Heart right ventricle (tissue), 16 donors: ENCODE results near the gene NKX1-2. TPM values are rescaled to one million over a fixed set of nuclear protein-coding genes. Genes with fewer than 3 reads are reported as not detected.
A peak's percentile ranks its signal among the peaks of the same experiment; 100 is the strongest.

Experiments used
- ATAC-seq, 8 donors: fragments of 200-7000 bp; cut with Tn5 transposase; one replicate each; pipeline ENCODE4 v1.9.1; 2020; ENCODE audit warnings: mild to moderate bottlenecking in 8 of 8, moderate library complexity in 8 of 8, moderate number of reproducible peaks in 1 of 8
- DNase-seq, 2 donors: peaks; one replicate each; pipeline ENCODE4 v3.0.0-alpha.2; 2020
- H3K27ac ChIP-seq, 10 donors: fragments of 200-600 bp; sonication (generic) in 2 of 10; one replicate each; pipeline versions ENCODE4 v1.5.0 to v1.8.0; 2020 to 2022; ENCODE audit warnings: mild to moderate bottlenecking in 3 of 10
- H3K27me3 ChIP-seq, 7 donors: fragments of 200-600 bp; one replicate each; pipeline ENCODE4 v1.8.0; 2021 to 2022; ENCODE audit warnings: mild to moderate bottlenecking in 2 of 7
- H3K36me3 ChIP-seq, 9 donors: fragments of 200-600 bp; sonication (generic) in 1 of 9; one replicate each; pipeline versions ENCODE4 v1.5.0 to v1.8.0; 2020 to 2022; ENCODE audit warnings: mild to moderate bottlenecking in 2 of 9
- H3K4me1 ChIP-seq, 9 donors: fragments of 200-600 bp; sonication (generic) in 1 of 9; one replicate each; pipeline versions ENCODE4 v1.5.0 to v1.8.0; 2020 to 2022; ENCODE audit warnings: mild to moderate bottlenecking in 4 of 9
- H3K4me3 ChIP-seq, 10 donors: fragments of 200-600 bp; sonication (generic) in 2 of 10; one replicate each; pipeline versions ENCODE4 v1.5.0 to v1.8.0; 2020 to 2022; ENCODE audit warnings: mild to moderate bottlenecking in 7 of 10, moderate library complexity in 2 of 10
- H3K9me3 ChIP-seq, 11 donors: fragments of 200-600 bp in 10 of 11; sonication (generic) in 2 of 11; one replicate each; pipeline versions ENCODE4 v1.5.0 to v1.8.0; 2013 to 2022; ENCODE audit warnings: mild to moderate bottlenecking in 2 of 11, control low read depth in 1 of 11, moderate library complexity in 1 of 11
- CTCF ChIP-seq, 9 donors: fragments of 200-600 bp; sonication (generic) in 2 of 9; IDR thresholded peaks; one replicate each; pipeline versions ENCODE4 v1.5.0 to v1.8.0; 2021 to 2022; ENCODE audit warnings: antibody characterized with exemption in 9 of 9, mild to moderate bottlenecking in 5 of 9, moderate library complexity in 1 of 9
- WGBS, 2 donors: extraction: QIAGEN DNeasy Blood & Tissue Kit; methylation state at CpG; one replicate each; pipeline ENCODE4 v1.1.7; 2013; ENCODE audit warnings: inconsistent platforms in 1 of 2; 5-methylcytosine and 5-hydroxymethylcytosine counted together
- intact Hi-C, 10 donors: fragments of 100-400 bp; cut with DNase I; formaldehyde crosslinking; loops; one replicate each; pipeline versions ENCODE4 v1.11.1 to v1.14.2; 2022
- polyA plus RNA-seq, 2 donors: library from polyadenylated mRNA; stranded (reverse); fragments of 200-250 nt; gene quantifications; one replicate each; pipeline ENCODE4 v1.2.3, GENCODE V29; 2013
- total RNA-seq, 10 donors: library from RNA; stranded (reverse); fragmentation: NEBNext Ultra II Directional in 3 of 10; extraction: Animal tissue kit (Norgen Biotek cat#: 25700) in 3 of 10; gene quantifications; one replicate each; pipeline versions ENCODE4 v1.2.1 to v1.2.4, GENCODE V29; 2021 to 2023
- donor health status: Arrhythmogenic right ventricular cardiomyopathy.
- donor health status: ischemic (EF 13 %, LVEDD 7.1; RV severe dilation, severe dysfunction).
- donor health status: healthy with polysubstance abuse.
- donor health status: DM: no; HTN: yes; CAD: no.
- donor health status: DM: no; HTN: no; CAD: no.
- donor health status: ischemic (EF 25% LVEDD 6.9; RV normal size, moderate dysfunction).
- donor health status: ischemic (EF 25% LVEDD 5.7; RV mildly dilated, moderate dysfunction).
- donor health status: healthy.
- donor health status: DM: yes; HTN: yes; CAD: no.
- donor health status: Ischemic cardiomyopathy.
- donor health status: ischemic (EF 35%, LVEDD 5.7; RV mildly dilated, moderate dysfunction).
- donor health status: nonischemic (EF 11% LVEDD 7.7; RV severe dilation, severe dysfunction).
- donor health status: DM: yes; HTN: yes; CAD: no.
- donor health status: PGD.
- donor health status: ischemic (EF 29% LVEDD 5.4; RV normal size, mild dysfunction).
- donor health status: nonischemic (EF 23%, LVEDD 6.1; RV moderate dilation, normal function).

The NKX1-2 gene
- total and polyA plus RNA-seq, 12 donors = not detected

GRCh38 chr10:124465777-124466488 is 16.1 kb upstream of the NKX1-2 start:
- H3K27ac ChIP-seq = peak overlapping the region in 2 of 10 donors; percentile 36 to 60
- 64 to 69% methylated on average over 9 of the region's 9 CpGs for WGBS, 2 donors
- no peak for TF ChIP-seq CTCF (IDR thresholded peaks at IDR 0.05)
- peaks cover 0 to 31% (median 15%) of the 10 kb centered on the region in 9 donors for H3K4me1 ChIP-seq
- no peaks in the 10 kb centered on the region for H3K27me3 ChIP-seq
- intact Hi-C loops = no loop called here
- no peak for DNase-seq
- no peak overlapping the region for H3K4me3 ChIP-seq
- no peaks in the 10 kb centered on the region for H3K9me3 ChIP-seq
- H3K36me3 ChIP-seq = no peaks in the 10 kb centered on the region
- ATAC-seq = no peak

- no peak for TF ChIP-seq CTCF (IDR thresholded peaks at IDR 0.05)
- Histone ChIP-seq H3K27me3 (no peaks in the 10 kb centered on the region), H3K4me1 (peaks cover 0 to 31% (median 15%) of the 10 kb centered on the region in 9 donors), H3K4me3 (no peak overlapping the region), H3K9me3 (no peaks in the 10 kb centered on the region), H3K27ac (peak overlapping the region in 1 of 10 donors; percentile 60), H3K36me3 (no peaks in the 10 kb centered on the region)
- DNase-seq = no peak
- ATAC-seq = no peak
- WGBS, 2 donors = 73 to 78% methylated on average over 17 of the region's 17 CpGs
- intact Hi-C loops = no loop called here
These were observed 15.4 kb upstream of the NKX1-2 start for GRCh38 chr10:124465003-124465776.

GRCh38 chr10:124464028-124464965 is 14.5 kb upstream of the NKX1-2 start:
- Histone ChIP-seq H3K9me3 (no peaks in the 10 kb centered on the region), H3K4me3 (no peak overlapping the region), H3K4me1 (peaks cover 0 to 31% (median 15%) of the 10 kb centered on the region in 9 donors), H3K36me3 (no peaks in the 10 kb centered on the region), H3K27me3 (no peaks in the 10 kb centered on the region), H3K27ac (peak overlapping the region in 3 of 10 donors; percentile 18 to 60 (median 36))
- ATAC-seq (no peak), DNase-seq (no peak)
- WGBS, 2 donors = 66 to 77% methylated on average over 9 of the region's 9 CpGs
- no peak for TF ChIP-seq CTCF (IDR thresholded peaks at IDR 0.05)
- intact Hi-C loops = no loop called here

GRCh38 chr10:124462348-124462695 is 12.5 kb upstream of the NKX1-2 start:
- Histone ChIP-seq H3K27ac (peak overlapping the region in 9 of 10 donors; percentile 56 to 92 (median 86)), H3K4me1 (peaks cover 0 to 31% (median 15%) of the 10 kb centered on the region in 9 donors), H3K27me3 (no peaks in the 10 kb centered on the region), H3K36me3 (no peaks in the 10 kb centered on the region), H3K9me3 (no peaks in the 10 kb centered on the region), H3K4me3 (peak overlapping the region; percentile 4 to 83 (median 70))
- 82 to 87% methylated on average over 8 of the region's 8 CpGs for WGBS, 2 donors
- no peak for DNase-seq
- intact Hi-C loops = no loop called here
- TF ChIP-seq CTCF (IDR thresholded peaks at IDR 0.05) = no peak
- ATAC-seq = peak in 1 of 8 donors; percentile 15
